Karpas-422 (cell line): ENCODE results near the gene CLSTN1. TPM values are rescaled to one million over a fixed set of nuclear protein-coding genes. Genes with fewer than 3 reads are reported as not detected.
A peak's percentile ranks its signal among the peaks of the same experiment; 100 is the strongest.

Experiments
- DNase-seq: peaks from one replicate; pipeline ENCODE4 v3.0.0-alpha.2; 2015
- H2AFZ ChIP-seq: fragments of 200-600 bp; sonication (generic); 2 replicates; pipeline ENCODE4 v1.6.1; 2014; ENCODE audit warnings: antibody characterized with exemption, low read length, mixed read lengths
- H3K27ac ChIP-seq: fragments of 200-600 bp; sonication (generic); 2 replicates; pipeline ENCODE4 v1.5.1; 2014; ENCODE audit warnings: mild to moderate bottlenecking, low read length, moderate library complexity
- H3K27me3 ChIP-seq: fragments of 200-600 bp; sonication (generic); 2 replicates; pipeline ENCODE4 v1.6.1; 2014; ENCODE audit warnings: low read length, mixed read lengths
- H3K36me3 ChIP-seq: fragments of 200-600 bp; sonication (generic); 2 replicates; pipeline ENCODE4 v1.6.1; 2014; ENCODE audit warnings: low read length, mixed read lengths; ENCODE audit not compliant: insufficient read depth
- H3K4me1 ChIP-seq: fragments of 200-600 bp; sonication (generic); 2 replicates; pipeline ENCODE4 v1.6.1; 2014; ENCODE audit warnings: mild to moderate bottlenecking, low read length, mixed read lengths
- H3K4me2 ChIP-seq: fragments of 200-600 bp; sonication (generic); 2 replicates; pipeline ENCODE4 v1.6.1; 2014; ENCODE audit warnings: low read length, low read depth, mild to moderate bottlenecking; ENCODE audit not compliant: poor library complexity, severe bottlenecking
- H3K4me3 ChIP-seq: fragments of 200-600 bp; sonication (generic); 2 replicates; pipeline ENCODE4 v1.5.1; 2014; ENCODE audit warnings: mild to moderate bottlenecking, antibody characterized with exemption, low read length, mixed read lengths
- H3K79me2 ChIP-seq: fragments of 200-600 bp; sonication (generic); 2 replicates; pipeline ENCODE4 v1.6.1; 2014; ENCODE audit warnings: mild to moderate bottlenecking, low read length, mixed read lengths
- H3K9ac ChIP-seq: fragments of 200-600 bp; sonication (generic); 2 replicates; pipeline ENCODE4 v1.6.0; 2014; ENCODE audit warnings: low read length
- H3K9me2 ChIP-seq: fragments of 200-600 bp; sonication (generic), shearing (Covaris generic); replicated peaks from 2 replicates; pipeline ENCODE4 v1.6.0; 2014; ENCODE audit warnings: mild to moderate bottlenecking, low read length, moderate library complexity; ENCODE audit not compliant: insufficient read depth
- H3K9me3 ChIP-seq: fragments of 300-700, 200-600 bp; sonication (generic); 2 replicates; pipeline ENCODE4 v1.6.1; 2014; ENCODE audit warnings: low read length, mixed read lengths
- H4K20me1 ChIP-seq: fragments of 200-600 bp; sonication (generic); 2 replicates; pipeline ENCODE4 v1.6.1; 2014; ENCODE audit warnings: mild to moderate bottlenecking, antibody characterized with exemption, low read length, low read depth; ENCODE audit not compliant: insufficient read depth
- total RNA-seq: library from RNA; depleted of rRNA; stranded (reverse); fragments of >200 nt; shearing (Covaris generic); gene quantifications from 2 replicates; pipeline ENCODE4 v1.2.3, GENCODE V29; 2014; ENCODE audit warnings: low replicate concordance

CLSTN1 gene
- total RNA-seq, 1 experiment from 2014 or later = 52.0 TPM

DNA sequence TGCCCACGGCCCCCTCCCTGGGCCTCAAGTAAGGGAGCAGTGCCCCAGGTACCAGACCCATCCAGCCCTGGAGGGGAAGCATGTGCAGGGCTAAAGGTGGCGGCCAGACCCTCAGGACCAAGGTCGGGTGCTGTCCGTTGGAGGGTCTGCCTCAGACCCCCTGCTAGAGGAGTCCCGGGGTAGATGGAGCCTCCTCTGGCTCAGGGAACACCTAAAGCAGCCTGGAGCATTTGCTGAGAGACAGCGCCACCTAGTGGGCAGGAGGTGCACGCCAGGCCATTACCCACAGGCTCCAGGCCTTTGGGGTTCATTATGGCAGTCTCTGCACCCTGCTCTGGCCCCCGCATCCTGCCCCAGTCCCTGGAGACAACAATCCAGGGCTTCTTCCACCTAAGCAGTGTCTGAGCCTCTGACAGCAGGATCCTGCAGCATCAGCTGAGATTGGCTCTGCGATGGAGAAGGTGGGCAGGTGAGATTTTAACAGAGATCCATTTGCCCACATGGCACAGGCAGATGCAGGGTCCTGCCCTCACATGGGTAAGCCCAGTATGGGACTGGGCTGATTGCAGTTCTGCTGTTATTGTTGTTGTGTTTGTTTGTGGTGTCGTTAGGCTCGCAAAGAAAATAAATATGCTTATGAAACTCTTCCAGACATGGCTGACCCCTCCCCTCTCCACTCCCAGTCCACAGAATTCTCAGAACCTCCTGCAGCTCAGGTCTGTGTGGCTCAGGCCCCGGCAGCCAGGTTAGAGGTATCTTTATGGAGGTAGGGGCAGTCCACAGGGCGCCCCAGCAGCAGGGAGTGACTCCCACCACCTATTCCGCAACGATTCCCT, 43.9 kb upstream of the CLSTN1 start:
- H3K27ac ChIP-seq = no peak overlapping the region
- no peaks in the 10 kb centered on the region for H3K27me3 ChIP-seq
- no peaks in the 10 kb centered on the region for H3K36me3 ChIP-seq
- H4K20me1 ChIP-seq = no peaks in the 10 kb centered on the region
- H3K9me2 ChIP-seq = no peaks in the 10 kb centered on the region
- no peaks in the 10 kb centered on the region for H3K9me3 ChIP-seq
- no peaks in the 10 kb centered on the region for H3K79me2 ChIP-seq
- H3K4me1 ChIP-seq = peaks cover 7% of the 10 kb centered on the region
- peak; percentile 95 for DNase-seq
- no peak overlapping the region for H3K4me3 ChIP-seq
- H3K9ac ChIP-seq = no peak overlapping the region
- H2AFZ ChIP-seq = peak overlapping the region; percentile 52; the same call in 1 of the 2 replicates
- H3K4me2 ChIP-seq = no peak overlapping the region

DNA sequence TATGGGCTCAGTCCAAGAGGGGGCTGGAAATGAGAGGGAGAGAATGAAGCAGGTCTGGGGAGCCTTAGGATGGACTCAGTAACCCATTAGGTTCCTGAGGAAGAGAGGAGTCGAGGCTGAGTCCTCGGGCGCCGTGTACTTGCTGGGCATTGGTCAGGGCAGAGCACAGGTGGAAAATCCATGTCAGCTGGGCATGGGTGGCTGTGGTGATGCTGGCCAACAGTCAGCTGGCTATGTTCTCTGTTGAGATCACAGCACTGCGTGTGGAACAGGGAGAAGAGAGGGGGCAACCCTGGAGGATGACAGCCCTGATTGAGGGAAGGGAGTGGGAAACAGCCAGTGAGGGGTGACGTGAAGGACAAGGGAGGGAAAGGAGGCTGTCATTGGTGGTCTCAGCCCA, 43.1 kb upstream of the CLSTN1 start:
- no peaks in the 10 kb centered on the region for H3K36me3 ChIP-seq
- H3K4me1 ChIP-seq = peaks cover 7% of the 10 kb centered on the region
- no peak overlapping the region for H3K27ac ChIP-seq
- H3K9ac ChIP-seq = no peak overlapping the region
- no peak overlapping the region for H3K4me3 ChIP-seq
- H3K9me3 ChIP-seq = no peaks in the 10 kb centered on the region
- no peaks in the 10 kb centered on the region for H4K20me1 ChIP-seq
- H3K79me2 ChIP-seq = no peaks in the 10 kb centered on the region
- no peaks in the 10 kb centered on the region for H3K27me3 ChIP-seq
- no peak for DNase-seq
- H3K9me2 ChIP-seq = no peaks in the 10 kb centered on the region
- no peak overlapping the region for H3K4me2 ChIP-seq
- H2AFZ ChIP-seq = no peak overlapping the region

DNA sequence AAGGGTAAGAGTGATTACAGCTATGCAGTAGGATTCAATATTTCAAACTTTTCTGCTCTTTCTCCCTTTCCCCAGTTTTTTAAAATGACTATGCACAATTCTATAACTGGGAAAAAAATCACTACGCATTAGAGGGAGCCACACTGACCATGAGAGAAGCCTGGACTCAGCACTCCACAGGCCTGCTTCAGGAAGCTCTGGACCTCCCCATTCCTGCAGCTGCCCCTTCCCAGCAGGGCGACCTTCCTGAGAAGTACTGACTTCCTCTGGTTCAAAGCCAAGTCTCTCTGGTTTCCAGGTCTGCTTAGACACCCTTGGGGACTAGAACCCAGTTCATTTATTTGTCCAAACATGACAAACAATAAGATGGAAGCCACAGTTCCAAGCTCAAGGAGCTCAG, 42.0 kb upstream of the CLSTN1 start:
- H3K27me3 ChIP-seq = no peaks in the 10 kb centered on the region
- no peak overlapping the region for H2AFZ ChIP-seq
- H3K9ac ChIP-seq = no peak overlapping the region
- no peaks in the 10 kb centered on the region for H3K36me3 ChIP-seq
- no peaks in the 10 kb centered on the region for H3K9me2 ChIP-seq
- no peaks in the 10 kb centered on the region for H3K79me2 ChIP-seq
- no peak overlapping the region for H3K4me3 ChIP-seq
- no peaks in the 10 kb centered on the region for H3K9me3 ChIP-seq
- DNase-seq = no peak
- peaks cover 18% of the 10 kb centered on the region for H3K4me1 ChIP-seq
- no peaks in the 10 kb centered on the region for H4K20me1 ChIP-seq
- H3K4me2 ChIP-seq = no peak overlapping the region
- no peak overlapping the region for H3K27ac ChIP-seq

DNA sequence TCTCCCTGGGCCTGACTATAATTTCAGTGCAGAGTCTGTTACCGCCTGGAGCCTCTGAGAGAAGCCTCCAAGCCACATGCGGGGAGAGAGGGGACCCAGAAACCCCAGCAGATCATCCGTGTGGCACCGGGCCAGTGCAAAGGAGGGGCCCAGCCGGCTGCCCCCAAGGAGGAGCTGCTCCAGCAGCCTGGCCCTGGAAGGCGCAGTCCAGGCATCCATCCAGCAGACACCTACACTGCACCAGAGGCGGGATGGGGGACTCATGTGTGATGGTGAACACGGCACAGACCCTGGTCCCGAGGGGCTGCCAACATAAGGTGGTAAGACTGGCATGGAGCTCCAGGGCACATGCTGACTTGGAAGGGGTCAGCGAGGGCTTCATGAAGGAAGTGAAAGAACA, 39.6 kb upstream of the CLSTN1 start:
- H2AFZ ChIP-seq = no peak overlapping the region
- no peak overlapping the region for H3K4me2 ChIP-seq

DNA sequence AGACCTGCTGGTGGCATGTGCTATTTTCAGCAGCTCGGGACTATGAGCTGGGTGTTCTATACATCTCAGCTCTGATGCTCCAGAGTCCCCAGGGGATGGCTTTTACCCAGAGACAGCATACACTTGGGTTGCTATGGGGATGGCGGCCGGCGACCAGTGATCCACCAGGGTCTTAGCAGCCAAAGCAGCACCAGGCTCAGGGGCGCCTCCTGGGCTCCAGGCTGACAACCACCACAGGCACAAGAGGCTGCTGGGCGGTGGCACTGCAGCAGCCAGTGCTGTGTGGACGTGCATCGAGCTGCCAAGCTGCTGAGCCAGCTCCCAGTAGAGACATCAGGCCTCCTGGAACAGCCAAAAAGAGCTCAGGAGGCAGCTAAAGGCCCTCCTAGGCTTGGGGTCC, 37.6 kb upstream of the CLSTN1 start:
- 0 out of 2 replicates have a peak overlapping the region, but pooled peaks have one; percentile 33 for H3K9ac ChIP-seq
- no peaks in the 10 kb centered on the region for H3K9me2 ChIP-seq
- H3K36me3 ChIP-seq = no peaks in the 10 kb centered on the region
- H3K27me3 ChIP-seq = no peaks in the 10 kb centered on the region
- DNase-seq = peak; percentile 75
- no peaks in the 10 kb centered on the region for H3K79me2 ChIP-seq
- H3K4me2 ChIP-seq = peak overlapping the region; percentile 13
- no peak overlapping the region for H2AFZ ChIP-seq
- no peaks in the 10 kb centered on the region for H3K9me3 ChIP-seq
- no peak overlapping the region for H3K4me3 ChIP-seq
- no peak overlapping the region for H3K27ac ChIP-seq
- no peaks in the 10 kb centered on the region for H4K20me1 ChIP-seq
- H3K4me1 ChIP-seq = peaks cover 30% of the 10 kb centered on the region

More for the DNA sequence above, 39.6 kb upstream of the CLSTN1 start:
- Histone ChIP-seq H3K4me3 (no peak overlapping the region), H3K79me2 (no peaks in the 10 kb centered on the region), H3K9ac (no peak overlapping the region), H3K9me2 (no peaks in the 10 kb centered on the region), H3K4me1 (peaks cover 33% of the 10 kb centered on the region), H4K20me1 (no peaks in the 10 kb centered on the region), H3K36me3 (no peaks in the 10 kb centered on the region), H3K9me3 (no peaks in the 10 kb centered on the region), H3K27me3 (no peaks in the 10 kb centered on the region), H3K27ac (no peak overlapping the region)
- DNase-seq = no peak

DNA sequence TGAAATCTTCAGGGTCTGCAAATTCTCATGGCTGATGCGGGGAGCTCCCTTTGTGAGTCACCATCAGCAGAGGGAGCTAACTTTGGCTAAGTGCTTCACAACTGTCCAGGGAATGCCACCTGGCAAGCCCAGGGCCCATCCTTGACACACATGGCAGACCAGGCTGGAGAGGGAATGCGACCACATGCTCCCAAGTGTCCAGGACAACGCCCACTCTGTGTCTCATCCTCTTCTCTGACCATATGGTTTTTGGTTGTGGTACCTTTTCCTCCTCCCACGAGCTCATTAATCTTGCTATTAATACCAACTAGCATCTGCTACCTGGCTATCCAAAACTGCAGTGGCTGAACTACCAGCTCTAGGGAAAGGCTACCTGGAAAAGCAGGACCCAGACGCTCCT, 37.1 kb upstream of the CLSTN1 start:
- Histone ChIP-seq H3K36me3 (no peaks in the 10 kb centered on the region), H3K4me3 (no peak overlapping the region), H3K9me3 (no peaks in the 10 kb centered on the region), H3K27ac (no peak overlapping the region), H4K20me1 (no peaks in the 10 kb centered on the region), H3K9me2 (no peaks in the 10 kb centered on the region), H3K79me2 (no peaks in the 10 kb centered on the region), H2AFZ (no peak overlapping the region), H3K9ac (no peak overlapping the region), H3K27me3 (no peaks in the 10 kb centered on the region), H3K4me1 (peaks cover 30% of the 10 kb centered on the region), H3K4me2 (peak overlapping the region; percentile 13)
- DNase-seq = no peak

DNA sequence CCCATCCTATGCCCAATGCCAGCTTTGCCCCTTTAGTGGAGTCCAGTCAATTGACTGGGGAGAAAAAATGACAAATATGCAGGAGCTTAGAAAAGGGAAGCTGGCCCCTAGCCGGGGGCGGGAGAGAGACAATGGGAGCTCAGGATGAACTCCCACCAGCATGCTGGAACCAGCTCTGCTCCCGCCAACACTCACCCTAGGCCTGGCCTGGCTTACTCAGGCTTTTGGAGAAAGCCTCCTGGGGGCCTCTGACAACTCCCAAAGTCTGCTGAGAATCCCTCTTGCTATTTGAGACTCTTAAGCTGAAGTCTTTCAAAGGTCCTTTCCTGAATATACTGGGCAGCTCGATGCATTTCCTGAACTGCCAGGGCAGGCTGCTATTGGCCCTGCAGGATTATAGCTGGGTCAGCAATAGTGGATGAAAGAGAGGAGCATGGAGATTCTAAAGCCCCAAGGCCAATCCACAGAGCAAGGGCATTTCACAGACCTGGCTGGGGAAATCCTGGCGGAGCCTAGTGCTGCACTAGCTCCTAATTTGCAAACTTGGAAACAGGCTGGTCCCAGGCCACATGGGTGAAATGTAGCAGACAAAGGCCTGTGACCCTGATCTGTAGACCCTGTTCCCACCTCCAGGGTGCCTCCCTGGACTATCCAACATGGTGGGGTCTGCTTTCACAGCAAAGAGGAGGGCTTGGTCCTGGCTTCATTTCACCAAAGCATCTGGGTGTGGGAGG, 35.7 kb upstream of the CLSTN1 start:
- Histone ChIP-seq H3K4me3 (no peak overlapping the region), H3K27me3 (no peaks in the 10 kb centered on the region), H3K9me3 (no peaks in the 10 kb centered on the region), H3K4me1 (peaks cover 30% of the 10 kb centered on the region), H3K36me3 (no peaks in the 10 kb centered on the region), H4K20me1 (no peaks in the 10 kb centered on the region), H3K79me2 (no peaks in the 10 kb centered on the region), H3K27ac (no peak overlapping the region), H3K9ac (peak overlapping the region; percentile 41; the same call in 1 of the 2 replicates), H2AFZ (0 out of 2 replicates have a peak overlapping the region, but pooled peaks have one; percentile 50), H3K4me2 (no peak overlapping the region), H3K9me2 (no peaks in the 10 kb centered on the region)
- DNase-seq = no peak

DNA sequence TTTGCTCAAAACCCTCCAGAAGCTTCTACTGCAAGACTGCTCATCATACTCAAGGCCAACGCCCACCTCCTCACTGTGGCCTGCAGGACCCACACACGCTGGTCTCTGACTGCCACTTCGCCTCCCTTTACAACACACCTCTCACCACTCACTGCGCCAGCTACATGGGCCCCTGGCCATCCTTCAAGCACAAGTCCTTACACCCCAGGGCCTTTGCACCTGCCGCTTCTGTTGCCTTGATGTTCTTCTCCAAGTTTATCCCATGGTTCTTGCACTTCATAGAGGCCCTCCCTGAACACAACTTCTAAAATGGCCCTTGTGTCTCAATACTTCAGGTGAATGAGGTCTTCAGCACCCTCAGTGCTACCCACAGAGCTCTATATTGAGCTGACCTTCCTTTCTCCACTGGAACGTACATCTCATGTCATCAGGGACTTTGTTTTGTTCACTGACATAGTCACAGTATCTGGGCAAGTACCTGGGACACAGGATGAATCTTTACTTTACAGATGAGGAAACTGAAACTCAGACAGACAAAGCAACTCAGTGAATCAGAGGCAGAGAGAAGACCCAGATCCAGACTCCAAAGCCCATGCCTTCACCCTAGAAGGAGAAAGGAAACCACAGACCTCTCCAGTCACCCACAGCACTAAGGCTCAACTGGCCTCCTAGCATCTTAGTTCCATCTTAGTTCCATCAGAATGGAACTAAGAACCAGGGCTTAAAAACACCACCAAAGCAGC, 34.7 kb upstream of the CLSTN1 start:
- Histone ChIP-seq H3K4me2 (no peak overlapping the region), H4K20me1 (no peaks in the 10 kb centered on the region), H3K4me1 (peaks cover 28% of the 10 kb centered on the region), H3K4me3 (no peak overlapping the region), H3K36me3 (0 out of 2 replicates have a peak, but pooled peaks cover under 1% of the 10 kb centered on the region), H3K27ac (no peak overlapping the region), H2AFZ (no peak overlapping the region), H3K27me3 (no peaks in the 10 kb centered on the region), H3K9ac (no peak overlapping the region), H3K79me2 (no peaks in the 10 kb centered on the region), H3K9me3 (peaks cover 3% of the 10 kb centered on the region), H3K9me2 (no peaks in the 10 kb centered on the region)
- no peak for DNase-seq
